ENCODE data around the gene FNTB. TPM values are rescaled to one million over a fixed set of nuclear protein-coding genes. Genes with fewer than 3 reads are reported as not detected.
A peak's percentile ranks its signal among the peaks of the same experiment; 100 is the strongest.
"Not testable (repeated sequence)": the region's sequence is repeated elsewhere in the genome, so short reads cannot be mapped to it uniquely, and the experiment has no call there.

Gene FNTB
- total RNA-seq, 1 experiment from 2014 or later, result 12.0 TPM

GRCh38 chr14:65012353-65012752 lies 25.7 kb downstream of the FNTB start:
- no peak for DNase-seq (ENCODE audit: low read depth)

- no peak for DNase-seq (ENCODE audit: low read depth)
Observed at GRCh38 chr14:65015391-65015790, 28.7 kb downstream of the FNTB start.

GRCh38 chr14:65016471-65016870 lies 29.8 kb downstream of the FNTB start:
- DNase-seq (ENCODE audit: low read depth), result no peak

GRCh38 chr14:65019944-65020566 lies 33.4 kb downstream of the FNTB start:
- DNase-seq (ENCODE audit: low read depth), result peak; percentile 81

- DNase-seq (ENCODE audit: low read depth), result no peak
Observed at GRCh38 chr14:65024957-65025356, 38.3 kb downstream of the FNTB start.

- DNase-seq (ENCODE audit: low read depth), result no peak
Observed at GRCh38 chr14:65025818-65026217, 39.1 kb downstream of the FNTB start.

- DNase-seq (ENCODE audit: low read depth), result no peak
Observed at GRCh38 chr14:65026526-65026925, 39.8 kb downstream of the FNTB start.

- DNase-seq (ENCODE audit: low read depth), result no peak
Observed at GRCh38 chr14:65027127-65027799, 40.6 kb downstream of the FNTB start.

- DNase-seq (ENCODE audit: low read depth), result no peak
Observed at GRCh38 chr14:65028937-65029336, 42.2 kb downstream of the FNTB start.

GRCh38 chr14:65031321-65031720 lies 44.6 kb downstream of the FNTB start:
- not testable (repeated sequence) for DNase-seq (ENCODE audit: low read depth)

GRCh38 chr14:65032319-65032718 lies 45.6 kb downstream of the FNTB start:
- no peak for DNase-seq (ENCODE audit: low read depth)

GRCh38 chr14:65033181-65033580 lies 46.5 kb downstream of the FNTB start:
- DNase-seq (ENCODE audit: low read depth), result no peak

- DNase-seq (ENCODE audit: low read depth), result no peak
Observed at GRCh38 chr14:65034021-65034420, 47.3 kb downstream of the FNTB start.

GRCh38 chr14:65035049-65035448 lies 48.4 kb downstream of the FNTB start:
- no peak for DNase-seq (ENCODE audit: low read depth)

- no peak for DNase-seq (ENCODE audit: low read depth)
Observed at GRCh38 chr14:65038966-65039365, 52.3 kb downstream of the FNTB start.

GRCh38 chr14:65040666-65041433 lies 54.2 kb downstream of the FNTB start:
- DNase-seq (ENCODE audit: low read depth), result no peak

- no peak for DNase-seq (ENCODE audit: low read depth)
Observed at GRCh38 chr14:65041434-65041915, 54.8 kb downstream of the FNTB start.

GRCh38 chr14:65042296-65042695 lies 55.6 kb downstream of the FNTB start:
- DNase-seq (ENCODE audit: low read depth), result no peak

- DNase-seq (ENCODE audit: low read depth), result no peak
Observed at GRCh38 chr14:65042731-65043372, 56.2 kb downstream of the FNTB start.

- no peak for DNase-seq (ENCODE audit: low read depth)
Observed at GRCh38 chr14:65043893-65044595, 57.3 kb downstream of the FNTB start.

- DNase-seq (ENCODE audit: low read depth), result no peak
Observed at GRCh38 chr14:65044596-65044959, 57.9 kb downstream of the FNTB start.

All from HT1080 (cell line).